BLaER1 treated with 17β-estradiol and CSF1 and Interleukin-3, amounts not matched to agents 10 nM and 100 nM (cell line): ENCODE data around the gene C12orf57.

Experiments
- H3K27ac ChIP-seq, 11 experiments: shearing (Covaris generic); formaldehyde crosslinking; 2 replicates each; pipeline ENCODE4 v1.8.1; 2022
- H3K27me3 ChIP-seq, 11 experiments: shearing (Covaris generic); formaldehyde crosslinking; 2 replicates each; pipeline ENCODE4 v1.8.1; 2022
- H3K36me3 ChIP-seq, 11 experiments: shearing (Covaris generic); formaldehyde crosslinking; 2 replicates each; pipeline ENCODE4 v1.8.1; 2022
- H3K4me1 ChIP-seq, 10 experiments: shearing (Covaris generic); formaldehyde crosslinking; 2 replicates each; pipeline ENCODE4 v1.8.1; 2022
- H3K4me2 ChIP-seq, 11 experiments: shearing (Covaris generic); formaldehyde crosslinking; 2 replicates each; pipeline ENCODE4 v1.8.1; 2022
- H3K4me3 ChIP-seq, 10 experiments: shearing (Covaris generic); formaldehyde crosslinking; 2 replicates each; pipeline ENCODE4 v1.8.1; 2022
- H3K9ac ChIP-seq, 11 experiments: shearing (Covaris generic); formaldehyde crosslinking; 2 replicates each; pipeline ENCODE4 v1.8.1; 2022
- H3K9me3 ChIP-seq, 11 experiments: shearing (Covaris generic); formaldehyde crosslinking; replicated peaks in 1 of 11; 2 replicates each; pipeline ENCODE4 v1.8.1; 2022
- H4K20me1 ChIP-seq, 11 experiments: shearing (Covaris generic); formaldehyde crosslinking; 2 replicates each; pipeline ENCODE4 v1.8.1; 2022
- Cebpa-rat ChIP-seq, 11 experiments: shearing (Covaris generic); IDR thresholded peaks; 2 replicates each; pipeline ENCODE4 v1.8.1; 2022

Gene C12orf57

DNA sequence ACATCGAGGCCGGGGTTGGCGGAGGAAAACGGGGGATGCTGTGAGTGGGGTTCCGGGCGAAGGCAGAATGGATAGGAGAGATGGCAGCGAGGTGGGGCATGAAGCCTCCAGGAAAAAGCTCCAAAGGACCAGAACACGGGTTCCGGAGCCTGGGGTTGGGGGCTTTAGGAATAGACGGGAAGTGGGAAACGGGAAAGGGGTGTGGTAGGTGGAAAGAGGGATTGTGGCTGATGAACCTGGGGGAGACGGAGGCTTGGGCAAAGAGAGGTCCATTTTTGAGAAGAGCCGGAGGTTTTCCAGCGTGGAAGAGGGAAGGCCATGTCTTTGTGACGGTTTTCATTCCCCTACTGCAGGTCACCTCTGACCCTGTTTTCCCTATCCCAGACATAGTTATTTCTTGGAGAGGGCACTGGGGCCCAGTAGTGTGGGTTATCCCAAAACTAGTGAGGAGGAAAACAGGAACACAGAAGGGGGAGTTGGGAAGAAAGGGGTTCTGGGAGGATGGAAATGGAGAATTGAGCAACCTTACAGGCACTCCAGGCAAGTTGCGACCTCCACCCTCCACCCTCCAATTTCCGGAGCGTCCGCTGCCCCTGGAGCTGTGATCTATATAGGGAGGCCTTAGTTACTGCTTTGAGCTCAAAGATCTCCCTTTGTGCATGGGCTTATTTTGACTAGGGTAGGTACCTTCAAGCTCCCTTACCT, 15.0 kb upstream of the C12orf57 start:
- Histone ChIP-seq H3K27me3 (no peaks in the 10 kb centered on the region), H4K20me1 (peaks cover 5 to 46% (median 31%) of the 10 kb centered on the region in 11 experiments; a peak in 18 of 22 replicates), H3K4me3 (peak overlapping the region; percentile 69 to 82 (median 78)), H3K9me3 (no peaks in the 10 kb centered on the region), H3K27ac (peak overlapping the region; percentile 86 to 95 (median 89)), H3K9ac (peak overlapping the region; percentile 88 to 93 (median 91)), H3K4me1 (peaks cover 69 to 87% (median 82%) of the 10 kb centered on the region in 10 experiments), H3K36me3 (peaks cover 6 to 22% (median 9%) of the 10 kb centered on the region in 11 experiments), H3K4me2 (peak overlapping the region; percentile 85 to 98 (median 94))
- TF ChIP-seq Cebpa-rat (IDR thresholded peaks at IDR 0.05), result no peak

GRCh38 chr12:6929466-6930452, 14.1 kb upstream of the C12orf57 start:
- H3K4me3 ChIP-seq, result peak overlapping the region; percentile 69 to 82 (median 78)

DNA sequence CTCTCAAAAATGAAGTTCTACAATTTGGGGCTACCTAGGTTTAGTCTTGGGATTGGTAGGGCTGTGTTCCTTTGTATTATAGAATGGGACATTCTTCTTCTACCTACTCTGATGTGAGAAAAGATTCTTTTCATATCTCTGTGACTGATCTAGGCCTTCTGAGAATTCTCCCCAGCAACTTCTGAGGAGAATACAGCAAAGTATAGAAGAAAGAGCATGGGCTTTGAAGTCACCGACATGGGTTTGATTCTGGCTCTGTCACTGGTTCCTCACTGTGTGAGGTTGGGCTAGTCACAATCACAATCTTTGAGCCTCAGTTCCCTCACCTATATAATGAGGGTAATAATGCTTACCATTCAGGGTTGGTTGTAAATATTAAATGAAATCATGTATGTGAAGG, 11.1 kb upstream of the C12orf57 start:
- Histone ChIP-seq H3K4me3 (no peak overlapping the region), H3K9ac (peak overlapping the region in 5 of 11 experiments; percentile 4 to 29 (median 19); a peak in 5 of 22 replicates), H3K27ac (no peak overlapping the region), H3K9me3 (no peaks in the 10 kb centered on the region), H3K36me3 (peaks cover 28 to 53% (median 39%) of the 10 kb centered on the region in 11 experiments), H4K20me1 (peaks cover 5 to 72% (median 31%) of the 10 kb centered on the region in 11 experiments; a peak in 18 of 22 replicates), H3K27me3 (no peaks in the 10 kb centered on the region), H3K4me2 (peak overlapping the region in 6 of 11 experiments; percentile 7 to 99 (median 32); a peak in 9 of 22 replicates), H3K4me1 (peaks cover 71 to 88% (median 82%) of the 10 kb centered on the region in 10 experiments)
- TF ChIP-seq Cebpa-rat (IDR thresholded peaks at IDR 0.05), result no peak

More at GRCh38 chr12:6929466-6930452, 14.1 kb upstream of the C12orf57 start:
- Histone ChIP-seq H4K20me1 (peaks cover 5 to 53% (median 31%) of the 10 kb centered on the region in 11 experiments; a peak in 18 of 22 replicates), H3K4me1 (peaks cover 70 to 87% (median 82%) of the 10 kb centered on the region in 10 experiments), H3K9me3 (no peaks in the 10 kb centered on the region), H3K9ac (peak overlapping the region; percentile 88 to 93 (median 91)), H3K4me2 (peak overlapping the region; percentile 85 to 98 (median 94)), H3K36me3 (peaks cover 15 to 31% (median 18%) of the 10 kb centered on the region in 11 experiments), H3K27me3 (no peaks in the 10 kb centered on the region), H3K27ac (peak overlapping the region in 6 of 11 experiments; percentile 1 to 95 (median 90); a peak in 6 of 22 replicates)
- TF ChIP-seq Cebpa-rat (IDR thresholded peaks at IDR 0.05), result no peak

DNA sequence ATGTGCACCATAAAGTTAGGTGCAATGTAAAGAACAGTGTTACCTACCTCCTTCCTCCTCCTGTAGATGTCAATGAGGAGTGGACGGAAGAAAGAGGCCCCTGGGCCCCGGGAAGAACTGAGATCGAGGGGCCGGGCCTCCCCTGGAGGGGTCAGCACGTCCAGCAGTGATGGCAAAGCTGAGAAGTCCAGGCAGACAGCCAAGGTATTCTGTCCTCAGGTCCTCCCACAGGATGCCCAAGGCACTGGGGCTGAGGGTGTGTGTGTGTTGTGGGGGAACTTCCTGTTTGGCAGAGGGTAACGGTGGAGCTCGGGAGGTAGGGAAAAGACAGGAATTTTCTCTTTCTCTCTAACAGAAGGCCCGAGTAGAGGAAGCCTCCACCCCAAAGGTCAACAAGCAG, 9.7 kb upstream of the C12orf57 start:
- peak overlapping the region; percentile 5 to 100 (median 98); a peak in 21 of 22 replicates for H3K4me2 ChIP-seq
- H4K20me1 ChIP-seq, result peaks cover 5 to 72% (median 29%) of the 10 kb centered on the region in 11 experiments; a peak in 18 of 22 replicates
- H3K9ac ChIP-seq, result peak overlapping the region; percentile 13 to 98 (median 94); a peak in 18 of 22 replicates
- H3K27ac ChIP-seq, result peak overlapping the region in 9 of 11 experiments; percentile 85 to 97 (median 96); a peak in 17 of 22 replicates
- no peak overlapping the region for H3K4me3 ChIP-seq
- H3K4me1 ChIP-seq, result peaks cover 76 to 93% (median 88%) of the 10 kb centered on the region in 10 experiments
- H3K27me3 ChIP-seq, result no peaks in the 10 kb centered on the region
- TF ChIP-seq Cebpa-rat (IDR thresholded peaks at IDR 0.05), result no peak
- no peaks in the 10 kb centered on the region for H3K9me3 ChIP-seq
- H3K36me3 ChIP-seq, result peaks cover 28 to 61% (median 48%) of the 10 kb centered on the region in 11 experiments

GRCh38 chr12:6935371-6936193, 8.2 kb upstream of the C12orf57 start:
- H3K27ac ChIP-seq, result peak overlapping the region in 10 of 11 experiments; percentile 32 to 97 (median 95); a peak in 19 of 22 replicates
- H3K4me1 ChIP-seq, result peaks cover 63 to 80% (median 75%) of the 10 kb centered on the region in 10 experiments
- no peaks in the 10 kb centered on the region for H3K27me3 ChIP-seq
- peak overlapping the region in 6 of 10 experiments; percentile 5 to 87 (median 73); a peak in 6 of 20 replicates for H3K4me3 ChIP-seq
- H3K9me3 ChIP-seq, result no peaks in the 10 kb centered on the region
- H3K4me2 ChIP-seq, result peak overlapping the region; percentile 91 to 100 (median 98)
- peak overlapping the region; percentile 4 to 98 (median 94); a peak in 18 of 22 replicates for H3K9ac ChIP-seq
- H3K36me3 ChIP-seq, result peaks cover 28 to 68% (median 62%) of the 10 kb centered on the region in 11 experiments
- peaks cover 0 to 58% (median 18%) of the 10 kb centered on the region in 11 experiments; a peak in 12 of 22 replicates for H4K20me1 ChIP-seq
- peak in 1 of 11 experiments; percentile 9; a peak in 3 of 22 replicates for TF ChIP-seq Cebpa-rat (IDR thresholded peaks at IDR 0.05)

DNA sequence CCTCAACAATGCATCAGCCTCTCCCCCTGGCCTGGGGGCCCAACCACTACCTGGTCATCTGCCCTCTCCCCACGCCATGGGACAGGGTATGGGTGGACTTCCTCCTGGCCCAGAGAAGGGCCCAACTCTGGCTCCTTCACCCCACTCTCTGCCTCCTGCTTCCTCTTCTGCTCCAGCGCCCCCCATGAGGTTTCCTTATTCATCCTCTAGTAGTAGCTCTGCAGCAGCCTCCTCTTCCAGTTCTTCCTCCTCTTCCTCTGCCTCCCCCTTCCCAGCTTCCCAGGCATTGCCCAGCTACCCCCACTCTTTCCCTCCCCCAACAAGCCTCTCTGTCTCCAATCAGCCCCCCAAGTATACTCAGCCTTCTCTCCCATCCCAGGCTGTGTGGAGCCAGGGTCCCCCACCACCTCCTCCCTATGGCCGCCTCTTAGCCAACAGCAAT, 7.6 kb upstream of the C12orf57 start:
- peak overlapping the region in 9 of 10 experiments; percentile 69 to 87 (median 78); a peak in 13 of 20 replicates for H3K4me3 ChIP-seq
- peak overlapping the region in 9 of 11 experiments; percentile 85 to 97 (median 96); a peak in 18 of 22 replicates for H3K27ac ChIP-seq

GRCh38 chr12:6936636-6937480, 7.0 kb upstream of the C12orf57 start:
- Histone ChIP-seq H3K27me3 (no peaks in the 10 kb centered on the region), H3K4me3 (peak overlapping the region; percentile 69 to 92 (median 79)), H3K9ac (peak overlapping the region; percentile 87 to 98 (median 97)), H3K4me2 (peak overlapping the region; percentile 91 to 100 (median 98)), H3K9me3 (no peaks in the 10 kb centered on the region), H3K4me1 (peaks cover 58 to 81% (median 71%) of the 10 kb centered on the region in 10 experiments), H3K36me3 (peaks cover 33 to 81% (median 74%) of the 10 kb centered on the region in 11 experiments), H4K20me1 (peaks cover 0 to 47% (median 13%) of the 10 kb centered on the region in 11 experiments; a peak in 11 of 22 replicates), H3K27ac (peak overlapping the region; percentile 82 to 97 (median 94))
- TF ChIP-seq Cebpa-rat (IDR thresholded peaks at IDR 0.05), result no peak

More for the DNA sequence above, 7.6 kb upstream of the C12orf57 start:
- TF ChIP-seq Cebpa-rat (IDR thresholded peaks at IDR 0.05), result no peak
- peak overlapping the region; percentile 91 to 100 (median 98) for H3K4me2 ChIP-seq
- H4K20me1 ChIP-seq, result peaks cover 0 to 52% (median 17%) of the 10 kb centered on the region in 11 experiments; a peak in 11 of 22 replicates
- H3K9me3 ChIP-seq, result no peaks in the 10 kb centered on the region
- H3K4me1 ChIP-seq, result peaks cover 63 to 76% (median 71%) of the 10 kb centered on the region in 10 experiments
- H3K36me3 ChIP-seq, result peaks cover 28 to 74% (median 68%) of the 10 kb centered on the region in 11 experiments
- peak overlapping the region; percentile 4 to 98 (median 94); a peak in 19 of 22 replicates for H3K9ac ChIP-seq
- no peaks in the 10 kb centered on the region for H3K27me3 ChIP-seq
